Measurements from ENCODE around the gene TMEM204.

Gene TMEM204

DNA sequence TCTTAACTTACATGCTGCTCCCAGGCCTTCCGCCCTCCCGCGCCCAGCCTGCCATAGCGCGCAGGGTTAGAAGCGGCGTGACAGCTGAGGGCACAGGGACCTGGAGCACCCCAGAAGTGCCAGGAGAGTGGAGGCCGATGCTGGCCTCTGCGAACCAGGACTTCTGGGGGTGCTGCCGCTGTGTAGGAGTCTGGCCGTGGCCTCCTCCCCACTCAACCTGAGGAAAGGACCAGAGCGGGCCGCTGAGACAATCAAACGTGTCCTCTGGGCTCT, 1.9 kb upstream of the TMEM204 start:
- TF ChIP-seq, protein P1, sequence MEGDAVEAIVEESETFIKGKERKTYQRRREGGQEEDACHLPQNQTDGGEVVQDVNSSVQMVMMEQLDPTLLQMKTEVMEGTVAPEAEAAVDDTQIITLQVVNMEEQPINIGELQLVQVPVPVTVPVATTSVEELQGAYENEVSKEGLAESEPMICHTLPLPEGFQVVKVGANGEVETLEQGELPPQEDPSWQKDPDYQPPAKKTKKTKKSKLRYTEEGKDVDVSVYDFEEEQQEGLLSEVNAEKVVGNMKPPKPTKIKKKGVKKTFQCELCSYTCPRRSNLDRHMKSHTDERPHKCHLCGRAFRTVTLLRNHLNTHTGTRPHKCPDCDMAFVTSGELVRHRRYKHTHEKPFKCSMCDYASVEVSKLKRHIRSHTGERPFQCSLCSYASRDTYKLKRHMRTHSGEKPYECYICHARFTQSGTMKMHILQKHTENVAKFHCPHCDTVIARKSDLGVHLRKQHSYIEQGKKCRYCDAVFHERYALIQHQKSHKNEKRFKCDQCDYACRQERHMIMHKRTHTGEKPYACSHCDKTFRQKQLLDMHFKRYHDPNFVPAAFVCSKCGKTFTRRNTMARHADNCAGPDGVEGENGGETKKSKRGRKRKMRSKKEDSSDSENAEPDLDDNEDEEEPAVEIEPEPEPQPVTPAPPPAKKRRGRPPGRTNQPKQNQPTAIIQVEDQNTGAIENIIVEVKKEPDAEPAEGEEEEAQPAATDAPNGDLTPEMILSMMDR (conservative IDR thresholded peaks at IDR 0.05) = no peak
- peak overlapping the region; percentile 59 for H3K27ac ChIP-seq

DNA sequence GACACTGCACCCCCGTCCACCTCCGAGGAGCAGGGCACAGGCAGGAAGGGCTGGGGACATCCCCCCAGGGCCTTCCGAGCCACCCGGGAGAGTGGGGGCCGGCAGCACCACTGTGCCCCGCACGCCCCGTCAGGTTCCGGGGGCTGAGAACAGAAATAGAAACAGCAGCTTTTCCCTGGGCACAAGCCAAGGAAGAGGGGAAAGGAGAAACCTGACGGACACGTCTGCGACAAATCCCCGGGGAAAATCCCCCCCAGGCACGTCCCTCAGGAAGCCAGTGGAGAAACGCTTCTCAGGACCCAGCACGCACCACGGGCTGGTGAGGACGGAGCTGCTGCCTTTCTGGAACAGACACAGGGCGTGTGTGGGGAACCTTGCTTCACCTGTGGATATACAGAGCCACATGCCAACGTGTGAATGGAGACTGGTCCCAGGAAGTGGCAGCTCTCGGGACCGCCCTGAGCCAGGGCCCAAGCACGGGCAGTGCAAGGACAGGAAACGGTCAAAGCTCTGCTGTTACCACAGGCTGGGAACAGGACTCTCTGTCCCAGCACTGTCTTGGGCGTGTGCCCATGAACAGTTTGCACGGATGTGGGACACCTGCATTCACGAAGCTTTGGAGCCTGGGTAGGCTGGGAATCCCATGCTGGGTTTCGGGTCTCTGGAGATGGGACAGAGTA, 1.2 kb upstream of the TMEM204 start:
- H3K27ac ChIP-seq = peak overlapping the region; percentile 59
- TF ChIP-seq, protein P1 (conservative IDR thresholded peaks at IDR 0.05) = no peak

DNA sequence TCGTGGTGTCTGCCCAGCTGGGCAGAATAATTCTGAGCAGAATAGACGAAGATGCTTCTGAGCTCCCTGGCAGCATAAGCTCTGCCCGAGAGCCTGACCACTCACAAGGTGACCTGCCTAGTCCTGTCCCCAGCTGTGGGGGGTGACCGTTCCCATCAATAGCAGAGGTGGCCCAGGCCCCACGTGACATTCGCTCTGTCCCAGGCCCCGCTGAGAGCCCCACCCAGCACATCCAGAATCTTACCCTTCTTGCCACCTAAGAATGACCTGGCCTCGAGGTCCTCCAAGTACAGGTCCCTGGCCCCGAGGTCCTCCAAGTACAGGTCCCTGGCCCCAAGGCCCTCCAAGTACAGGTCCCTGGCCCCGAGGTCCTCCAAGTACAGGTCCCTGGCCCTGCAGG, 695 bp upstream of the TMEM204 start:
- TF ChIP-seq, protein P1 (conservative IDR thresholded peaks at IDR 0.05) = no peak

DNA sequence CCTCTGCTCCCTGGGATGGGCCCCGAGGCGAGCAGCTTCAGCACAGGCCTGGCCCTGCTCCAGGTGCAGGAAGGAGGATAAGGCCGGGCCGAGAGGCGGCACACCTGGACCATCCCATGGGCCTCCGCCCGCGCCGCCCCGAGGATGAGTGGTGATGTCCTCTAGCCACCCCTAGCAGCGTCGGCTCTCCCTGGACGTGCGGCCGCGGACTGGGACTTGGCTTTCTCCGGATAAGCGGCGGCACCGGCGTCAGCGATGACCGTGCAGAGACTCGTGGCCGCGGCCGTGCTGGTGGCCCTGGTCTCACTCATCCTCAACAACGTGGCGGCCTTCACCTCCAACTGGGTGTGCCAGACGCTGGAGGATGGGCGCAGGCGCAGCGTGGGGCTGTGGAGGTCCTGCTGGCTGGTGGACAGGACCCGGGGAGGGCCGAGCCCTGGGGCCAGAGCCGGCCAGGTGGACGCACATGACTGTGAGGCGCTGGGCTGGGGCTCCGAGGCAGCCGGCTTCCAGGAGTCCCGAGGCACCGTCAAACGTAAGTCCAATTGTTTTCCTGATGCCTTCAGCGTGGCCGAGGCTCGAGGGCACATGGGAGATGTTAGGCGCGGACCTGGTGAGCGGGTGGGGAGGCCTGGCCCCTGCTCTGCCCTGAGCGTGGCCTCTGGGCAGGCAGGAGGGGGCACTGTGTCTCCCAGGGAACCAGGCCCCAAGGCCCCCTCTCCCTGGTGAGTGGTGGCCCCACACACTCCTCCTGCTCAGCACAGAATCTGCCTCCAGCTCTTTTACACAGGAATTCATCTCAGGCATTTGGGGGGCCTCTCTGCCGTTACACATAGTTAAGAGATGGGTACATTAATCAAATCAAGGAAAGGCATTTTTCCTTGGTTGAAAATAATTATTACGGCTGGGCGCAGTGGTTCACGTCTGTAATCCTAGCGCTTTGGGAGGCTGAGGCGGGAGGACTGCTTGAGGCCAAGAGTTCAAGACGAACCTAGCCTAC, 855 bp downstream of the TMEM204 start:
- peak overlapping the region; percentile 59; the same call in 1 of the 2 replicates for H3K27ac ChIP-seq
- TF ChIP-seq, protein P1 (conservative IDR thresholded peaks at IDR 0.05) = no peak

More for the DNA sequence above, 695 bp upstream of the TMEM204 start:
- H3K27ac ChIP-seq = peak overlapping the region; percentile 59

DNA sequence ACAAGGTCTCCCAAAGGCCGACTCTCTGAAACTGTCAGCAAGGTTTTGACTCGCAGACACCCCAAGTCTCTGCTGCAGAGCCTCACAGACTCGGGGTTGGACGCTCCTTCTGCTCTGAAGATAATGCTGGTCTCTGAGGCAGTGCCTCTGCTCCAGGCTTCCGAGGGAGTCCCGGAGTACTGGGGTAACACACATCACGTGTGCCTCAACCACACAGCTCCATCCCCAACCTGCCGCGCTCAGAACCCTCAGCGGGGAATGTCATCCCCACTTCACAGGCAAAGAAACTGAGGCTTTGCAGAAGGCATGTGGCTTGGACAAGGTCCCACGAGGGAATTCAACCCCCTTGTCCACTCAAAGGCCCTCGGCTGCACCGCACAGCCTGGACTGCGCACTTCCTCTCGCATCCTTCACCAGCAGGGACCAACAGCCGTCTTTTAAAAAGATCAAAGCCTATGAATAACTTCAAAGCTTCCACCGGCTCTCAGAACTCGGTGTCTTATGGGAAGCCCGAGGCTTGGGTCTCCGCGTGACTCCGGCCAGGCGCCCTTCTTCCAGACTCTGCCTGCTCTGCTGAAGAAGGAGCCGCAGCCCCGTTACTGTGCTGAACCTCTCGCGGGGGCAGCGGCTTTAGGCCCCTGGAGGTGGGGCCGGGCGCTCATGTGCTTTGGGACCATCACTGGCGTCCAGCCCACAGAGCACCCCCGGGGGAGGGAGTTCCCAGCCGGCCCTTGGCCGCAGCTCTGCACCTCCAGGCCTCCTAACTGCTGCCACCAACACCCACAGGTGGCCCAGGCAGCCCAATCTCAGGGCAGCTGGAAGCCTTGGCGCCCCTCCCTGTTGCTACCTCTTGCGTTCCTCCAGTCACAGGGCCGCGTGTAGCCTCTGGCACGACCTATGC, 2.2 kb downstream of the TMEM204 start:
- H3K27ac ChIP-seq = no peak overlapping the region
- TF ChIP-seq, protein P1 (conservative IDR thresholded peaks at IDR 0.05) = no peak

DNA sequence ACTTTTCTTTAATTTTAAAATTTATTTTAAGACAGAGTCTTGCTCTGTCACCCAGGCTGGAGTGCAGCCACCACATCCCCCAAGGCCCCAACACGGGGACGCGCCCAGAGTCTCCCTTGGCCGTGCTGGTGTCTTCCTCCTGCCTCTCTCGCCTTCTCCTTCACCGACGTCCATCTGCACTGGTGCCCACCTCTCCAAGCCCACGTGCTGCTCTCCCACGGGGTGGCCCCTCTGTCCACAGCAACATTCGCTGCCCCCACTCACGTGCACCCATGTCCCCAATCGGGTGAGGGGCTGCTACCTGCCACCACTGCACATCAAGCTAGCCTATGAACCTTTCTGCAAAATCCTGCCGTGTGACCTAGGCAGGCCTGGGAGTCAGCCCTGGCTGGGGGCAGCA, 3.1 kb downstream of the TMEM204 start:
- H3K27ac ChIP-seq = no peak overlapping the region
- TF ChIP-seq, protein P1 (conservative IDR thresholded peaks at IDR 0.05) = no peak

Measured in VCaP (cell line).